ENCODE results near the gene KDELR1. TPM values are rescaled to one million over a fixed set of nuclear protein-coding genes. Genes with fewer than 3 reads are reported as not detected.

The KDELR1 gene
- total and polyA plus RNA-seq, 2 of the 13 experiments (the other 11 are each of a cell fraction or from before 2014, with no cell fraction given): 134 to 185 TPM

- Histone ChIP-seq H3K27ac (ENCODE audit: extremely low read length, insufficient read depth, low read length) (no peak overlapping the region), H4K20me1 (ENCODE audit: insufficient read depth, low read length) (no peaks in the 10 kb centered on the region), H3K4me1 (ENCODE audit: insufficient read depth, low read length) (no peaks in the 10 kb centered on the region), H2AFZ (ENCODE audit: low read length) (no peak overlapping the region), H3K9me3 (ENCODE audit: low read length) (no peaks in the 10 kb centered on the region), H3K27me3 (ENCODE audit: control insufficient read depth in 1 of 2, insufficient read depth in 2 of 2, low read length in 2 of 2) (no peaks in the 10 kb centered on the region), H3K79me2 (ENCODE audit: insufficient read depth, low read length) (no peaks in the 10 kb centered on the region), H3K4me3 (replicated peaks in 1 of 3; ENCODE audit: insufficient read depth in 1 of 3, low read depth in 2 of 3, low read length in 3 of 3) (no peak overlapping the region), H3K36me3 (replicated peaks in 1 of 2; ENCODE audit: control insufficient read depth in 1 of 2, insufficient read depth in 2 of 2, low read length in 2 of 2) (peaks cover 23 to 34% of the 10 kb centered on the region in 2 experiments), H3K9ac (ENCODE audit: insufficient read depth, low read depth, low read length) (no peak overlapping the region), H3K4me2 (ENCODE audit: low read depth, low read length) (no peak overlapping the region)
- DNase-seq (ENCODE audit: low spot score) (no peak), FAIRE-seq (no peak), ATAC-seq (no peak)
- intact Hi-C loops (cut with micrococcal nuclease; ENCODE audit: unreplicated experiment) (no loop called here), in situ Hi-C loops (cut with HindIII; ENCODE audit: extremely low pct_ligation_motif_present, low pct_unique_long_range_greater_than_20kb) (no loop called here)
- 100% methylated on average over 8 of the region's 8 CpGs for WGBS (ENCODE audit: low lambda C conversion rate)
- BruUV-seq (replicated peaks): no TSS peak
- ChIA-PET CTCF (ENCODE audit: low intra/inter-chr PET ratio, low total read pairs) (interaction anchor here (0.9 kb wide), 1 partner anchor 31 kb away, joined by 3 read pairs; no protein-coding TSS in a partner anchor), POLR2A (no interaction called here)
- no peak for TF ChIP-seq HDAC6 (IDR thresholded peaks at IDR 0.05; ENCODE audit: low read depth, low read length)
- no peak for TF ChIP-seq DBP (CRISPR knock-in tag; IDR thresholded peaks at IDR 0.05; ENCODE audit: not compliant biosample characterization)
- TF ChIP-seq ZNF564 (CRISPR knock-in tag; IDR thresholded peaks at IDR 0.05): no peak
These were observed 9.1 kb downstream of the KDELR1 start for GRCh38 chr19:48382286-48382685.

- Histone ChIP-seq H3K9ac (ENCODE audit: insufficient read depth, low read depth, low read length) (no peak overlapping the region), H3K4me1 (ENCODE audit: insufficient read depth, low read length) (no peaks in the 10 kb centered on the region), H3K36me3 (replicated peaks in 1 of 2; ENCODE audit: control insufficient read depth in 1 of 2, insufficient read depth in 2 of 2, low read length in 2 of 2) (peaks cover 20 to 28% of the 10 kb centered on the region in 2 experiments), H3K9me3 (ENCODE audit: low read length) (no peaks in the 10 kb centered on the region), H3K4me2 (ENCODE audit: low read depth, low read length) (no peak overlapping the region), H3K27ac (ENCODE audit: extremely low read length, insufficient read depth, low read length) (no peak overlapping the region), H4K20me1 (ENCODE audit: insufficient read depth, low read length) (no peaks in the 10 kb centered on the region), H3K4me3 (replicated peaks in 1 of 3; ENCODE audit: insufficient read depth in 1 of 3, low read depth in 2 of 3, low read length in 3 of 3) (no peak overlapping the region), H2AFZ (ENCODE audit: low read length) (no peak overlapping the region), H3K79me2 (ENCODE audit: insufficient read depth, low read length) (no peaks in the 10 kb centered on the region), H3K27me3 (ENCODE audit: control insufficient read depth in 1 of 2, insufficient read depth in 2 of 2, low read length in 2 of 2) (no peaks in the 10 kb centered on the region)
- CTCF ChIA-PET (ENCODE audit: low intra/inter-chr PET ratio, low total read pairs): interaction anchor here (0.7 to 0.9 kb wide), 2 partner anchors 30 kb away, joined by 3 read pairs; no protein-coding TSS in a partner anchor
- no TSS peak for BruUV-seq (replicated peaks)
- no peak for DNase-seq (ENCODE audit: low spot score)
- peak; percentile 50 for ATAC-seq
- POLR2A ChIA-PET: no interaction called here
- in situ Hi-C loops (cut with HindIII; ENCODE audit: extremely low pct_ligation_motif_present, low pct_unique_long_range_greater_than_20kb) (no loop called here), intact Hi-C loops (cut with micrococcal nuclease; ENCODE audit: unreplicated experiment) (no loop called here)
- FAIRE-seq: no peak
- WGBS (ENCODE audit: low lambda C conversion rate): 84% methylated on average over 11 of the region's 11 CpGs
- TF ChIP-seq POLR2AphosphoS5 (IDR thresholded peaks at IDR 0.05; ENCODE audit: low read depth, low read length) (peak; percentile 20; the same call in 1 of the 2 replicates), CSRNP1 (CRISPR knock-in tag; IDR thresholded peaks at IDR 0.05) (no peak), MTF1 (CRISPR knock-in tag; IDR thresholded peaks at IDR 0.05) (no peak), ELK4 (CRISPR knock-in tag; IDR thresholded peaks at IDR 0.05; ENCODE audit: borderline replicate concordance) (no peak), KDM5B (CRISPR knock-in tag; IDR thresholded peaks at IDR 0.05; ENCODE audit: borderline replicate concordance) (no peak), ZNF747 (CRISPR knock-in tag; IDR thresholded peaks at IDR 0.05; ENCODE audit: borderline replicate concordance) (no peak), ZNF484 (CRISPR knock-in tag; IDR thresholded peaks at IDR 0.05; ENCODE audit: borderline replicate concordance, low read depth) (no peak), ZNF230 (CRISPR knock-in tag; IDR thresholded peaks at IDR 0.05) (no peak), ZBTB1 (CRISPR knock-in tag; IDR thresholded peaks at IDR 0.05; ENCODE audit: borderline replicate concordance) (no peak), MBD4 (IDR thresholded peaks at IDR 0.05; ENCODE audit: borderline replicate concordance, low read length) (no peak), FOXK2 (IDR thresholded peaks at IDR 0.05) (no peak)
These were observed 10.0 kb downstream of the KDELR1 start for GRCh38 chr19:48381178-48381950.

Data from HepG2 (cell line).